HG02938 (cell line): ENCODE data around the gene QSOX2.

Experiments
- ATAC-seq: cut with Tn5 transposase; IDR thresholded peaks from one replicate; pipeline ENCODE4 v1.9.1; 2021; ENCODE audit warnings: mild to moderate bottlenecking, moderate library complexity; ENCODE audit not compliant: unreplicated experiment

Gene QSOX2

GRCh38 chr9:136178061-136178772 lies 67.4 kb downstream of the QSOX2 start:
- no peak for ATAC-seq

GRCh38 chr9:136177224-136177623 lies 68.4 kb downstream of the QSOX2 start:
- ATAC-seq: no peak

GRCh38 chr9:136175616-136176197 lies 69.9 kb downstream of the QSOX2 start:
- no peak for ATAC-seq

GRCh38 chr9:136174779-136175615 lies 70.6 kb downstream of the QSOX2 start:
- ATAC-seq: no peak

- no peak for ATAC-seq
Measured at GRCh38 chr9:136173648-136174290, 71.8 kb downstream of the QSOX2 start.

GRCh38 chr9:136172412-136173079 lies 73.1 kb downstream of the QSOX2 start:
- no peak for ATAC-seq

- ATAC-seq: no peak
Measured at GRCh38 chr9:136171801-136172411, 73.7 kb downstream of the QSOX2 start.

- ATAC-seq: no peak
Measured at GRCh38 chr9:136171009-136171800, 74.4 kb downstream of the QSOX2 start.

- no peak for ATAC-seq
Measured at GRCh38 chr9:136170006-136170901, 75.4 kb downstream of the QSOX2 start.

- ATAC-seq: no peak
Measured at GRCh38 chr9:136169495-136169894, 76.1 kb downstream of the QSOX2 start.

- ATAC-seq: no peak
Measured at GRCh38 chr9:136163248-136163850, 82.3 kb downstream of the QSOX2 start.

- no peak for ATAC-seq
Measured at GRCh38 chr9:136160995-136161610, 84.5 kb downstream of the QSOX2 start.

- ATAC-seq: no peak
Measured at GRCh38 chr9:136160381-136160841, 85.2 kb downstream of the QSOX2 start.

GRCh38 chr9:136159851-136160250 lies 85.8 kb downstream of the QSOX2 start:
- no peak for ATAC-seq

GRCh38 chr9:136157477-136158265 lies 87.9 kb downstream of the QSOX2 start:
- ATAC-seq: no peak
